H4 (cell line): ENCODE data around the gene SCNM1. TPM values are rescaled to one million over a fixed set of nuclear protein-coding genes. Genes with fewer than 3 reads are reported as not detected.

Source experiments
- DNase-seq: peaks from one replicate; pipeline ENCODE4 v3.0.0-alpha.2; 2015; ENCODE audit warnings: low spot score
- total RNA-seq: library from RNA; depleted of rRNA; stranded (reverse); fragments of >200 nt; shearing (Covaris generic); gene quantifications from 2 replicates; pipeline ENCODE4 v1.2.3, GENCODE V29; 2014; rRNA removed

Gene SCNM1, protein sequence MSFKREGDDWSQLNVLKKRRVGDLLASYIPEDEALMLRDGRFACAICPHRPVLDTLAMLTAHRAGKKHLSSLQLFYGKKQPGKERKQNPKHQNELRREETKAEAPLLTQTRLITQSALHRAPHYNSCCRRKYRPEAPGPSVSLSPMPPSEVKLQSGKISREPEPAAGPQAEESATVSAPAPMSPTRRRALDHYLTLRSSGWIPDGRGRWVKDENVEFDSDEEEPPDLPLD
- total RNA-seq = 31.5 and 39.7 TPM in 2 replicates

DNA sequence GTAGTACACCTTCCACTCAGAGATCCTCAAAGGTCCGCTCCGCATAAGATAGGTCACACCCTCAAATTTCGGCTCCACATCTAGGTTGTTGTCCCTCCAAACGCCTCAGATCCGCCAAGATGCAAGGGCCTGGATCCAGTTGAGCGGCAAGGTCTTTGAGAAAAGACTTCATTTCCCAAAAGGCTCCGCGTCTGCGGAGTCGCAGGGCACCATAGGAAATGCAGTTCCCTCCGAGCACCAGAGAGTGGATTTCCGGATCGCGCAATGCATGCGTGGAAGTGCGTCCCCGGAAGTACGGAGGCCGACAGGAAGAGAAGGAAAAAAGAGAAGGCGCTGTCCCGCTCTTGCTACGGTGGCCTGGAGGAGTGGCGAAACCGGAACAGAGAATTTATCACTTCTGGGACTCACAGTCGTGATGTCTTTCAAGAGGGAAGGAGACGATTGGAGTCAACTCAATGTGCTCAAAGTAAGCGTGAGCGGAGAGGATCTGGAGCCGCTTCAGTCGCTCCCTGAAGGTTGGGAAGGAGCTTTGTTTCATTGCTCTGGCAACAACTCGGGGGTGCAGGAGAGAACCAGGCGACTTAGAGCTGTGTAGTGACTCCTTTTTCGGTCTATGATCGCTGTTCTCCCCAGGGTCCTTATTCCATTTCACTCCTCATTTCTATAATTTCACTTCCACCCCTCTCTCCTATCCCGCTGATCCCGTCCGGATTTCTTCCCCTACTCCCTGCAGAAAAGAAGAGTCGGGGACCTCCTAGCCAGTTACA lies at the start of gene SCNM1, which contains the start of gene LYSMD1:
Gene SCNM1 (plus strand): TSS at position 407 of the 767 bp plus-strand sequence. CDS start 9 bp downstream, at position 416.
Gene LYSMD1 (minus strand): TSS at position 165 of the 767 bp plus-strand sequence. CDS start 644 bp downstream, outside the sequence.
- DNase-seq = peak; percentile 98

DNA sequence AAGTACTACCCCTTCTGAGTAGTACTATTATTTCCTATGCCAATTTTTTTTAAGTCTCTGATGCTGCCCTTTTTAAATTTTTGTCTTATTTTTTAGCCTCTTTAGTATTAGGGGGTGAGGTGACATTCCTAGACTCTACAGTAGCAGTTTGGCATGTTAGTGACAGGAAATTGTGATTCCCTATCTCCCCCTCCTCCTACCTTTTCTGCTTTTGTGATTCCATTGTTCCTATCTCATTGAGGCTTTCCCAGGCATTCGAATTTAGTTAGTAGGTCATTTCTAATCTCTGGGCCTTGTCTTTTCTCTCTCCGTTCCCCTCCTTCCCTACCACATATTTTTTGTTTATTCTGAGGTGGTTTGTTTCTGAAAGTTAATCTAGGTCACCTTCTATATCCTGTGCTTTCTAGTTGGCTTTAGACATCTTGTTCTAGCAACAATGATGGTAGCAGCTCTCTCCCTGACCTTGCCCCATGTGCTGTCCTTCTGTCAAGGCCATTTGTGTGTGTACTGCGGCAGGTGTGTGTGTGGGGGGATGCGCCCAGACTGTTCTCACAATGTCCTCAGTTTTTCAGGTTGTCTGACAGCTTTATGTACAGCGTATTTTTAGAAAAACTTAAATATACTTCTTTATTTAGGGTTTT lies 41.1 kb upstream of the SCNM1 start:
- DNase-seq = no peak

DNA sequence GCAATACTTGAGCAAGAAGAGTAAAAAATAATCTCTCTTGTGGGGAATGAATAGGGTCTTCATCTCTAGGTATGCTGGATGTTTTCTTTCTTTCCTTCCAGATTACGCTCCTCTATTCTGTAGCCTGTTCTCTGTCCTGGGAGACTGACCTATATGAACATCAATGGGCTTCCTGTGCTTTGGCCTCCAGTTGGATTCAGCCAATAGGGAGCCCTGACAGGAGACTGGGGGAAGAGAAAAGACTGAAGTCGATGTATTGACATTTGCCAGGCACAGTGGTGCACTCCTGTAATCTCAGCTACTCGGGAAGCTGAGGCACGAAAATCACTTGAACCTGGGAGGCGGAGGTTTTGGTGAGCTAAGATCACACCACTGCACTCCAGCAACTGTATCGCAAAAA lies 37.1 kb upstream of the SCNM1 start:
- DNase-seq = no peak

DNA sequence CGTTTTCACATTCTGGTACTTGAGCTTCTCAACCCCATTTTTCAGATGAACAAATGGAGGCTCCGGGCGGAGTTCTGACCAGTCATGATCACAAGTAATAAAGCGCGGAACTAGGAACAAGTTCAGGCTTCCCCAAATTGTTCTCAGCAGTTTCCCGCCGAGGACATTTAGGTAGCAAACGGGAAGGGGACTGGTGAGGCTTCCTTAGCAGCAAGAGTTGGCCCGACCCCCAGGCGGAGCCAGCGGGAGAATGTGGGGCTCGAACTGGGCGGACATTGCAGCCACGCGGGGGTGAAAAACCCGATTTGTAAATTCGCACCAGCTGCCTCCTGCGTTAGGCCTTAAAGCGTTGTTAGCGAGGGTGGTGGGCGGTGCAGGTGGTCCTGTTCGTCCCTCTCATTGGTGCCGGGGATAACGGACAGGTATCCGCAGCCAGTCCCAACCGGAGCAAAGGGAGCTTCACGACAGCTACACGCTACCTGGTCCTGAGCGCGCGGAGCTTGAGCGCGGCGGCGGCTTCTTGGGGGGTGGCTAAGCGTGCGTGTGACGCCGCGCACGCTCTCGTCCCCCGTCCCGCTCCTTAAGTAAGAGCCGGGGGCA lies 34.9 kb upstream of the SCNM1 start:
- DNase-seq = no peak

DNA sequence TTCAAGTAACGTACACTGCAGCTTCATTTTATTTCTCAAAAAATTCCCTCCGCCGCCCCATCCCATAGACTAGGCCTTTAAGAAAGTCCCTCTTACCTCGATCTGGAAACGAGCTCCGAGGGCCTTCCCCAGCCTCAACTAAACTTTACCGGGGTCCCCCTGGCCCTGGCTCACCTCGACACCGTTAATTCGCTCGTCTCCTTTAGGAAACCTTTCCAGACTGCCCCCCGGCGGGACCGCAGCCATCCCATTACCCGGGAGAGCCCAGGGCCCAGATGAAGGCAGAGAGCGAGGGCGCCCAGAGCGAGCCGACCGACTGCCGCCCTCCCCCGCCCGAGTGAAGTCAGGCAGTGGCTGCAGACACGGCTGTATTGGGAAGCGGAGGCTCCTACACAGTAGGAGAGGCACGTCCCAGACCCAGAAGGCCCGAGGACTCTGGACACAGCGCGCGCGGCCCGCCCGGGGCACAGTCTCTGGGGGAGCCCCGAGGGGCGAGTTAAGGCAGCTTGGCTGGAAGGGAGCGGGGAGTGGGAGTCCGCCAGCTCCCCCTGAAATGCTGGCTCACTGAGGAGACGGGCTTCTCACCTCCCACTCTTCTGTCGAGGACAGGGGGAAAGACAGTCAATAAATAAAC lies 34.1 kb upstream of the SCNM1 start:
- DNase-seq = no peak

DNA sequence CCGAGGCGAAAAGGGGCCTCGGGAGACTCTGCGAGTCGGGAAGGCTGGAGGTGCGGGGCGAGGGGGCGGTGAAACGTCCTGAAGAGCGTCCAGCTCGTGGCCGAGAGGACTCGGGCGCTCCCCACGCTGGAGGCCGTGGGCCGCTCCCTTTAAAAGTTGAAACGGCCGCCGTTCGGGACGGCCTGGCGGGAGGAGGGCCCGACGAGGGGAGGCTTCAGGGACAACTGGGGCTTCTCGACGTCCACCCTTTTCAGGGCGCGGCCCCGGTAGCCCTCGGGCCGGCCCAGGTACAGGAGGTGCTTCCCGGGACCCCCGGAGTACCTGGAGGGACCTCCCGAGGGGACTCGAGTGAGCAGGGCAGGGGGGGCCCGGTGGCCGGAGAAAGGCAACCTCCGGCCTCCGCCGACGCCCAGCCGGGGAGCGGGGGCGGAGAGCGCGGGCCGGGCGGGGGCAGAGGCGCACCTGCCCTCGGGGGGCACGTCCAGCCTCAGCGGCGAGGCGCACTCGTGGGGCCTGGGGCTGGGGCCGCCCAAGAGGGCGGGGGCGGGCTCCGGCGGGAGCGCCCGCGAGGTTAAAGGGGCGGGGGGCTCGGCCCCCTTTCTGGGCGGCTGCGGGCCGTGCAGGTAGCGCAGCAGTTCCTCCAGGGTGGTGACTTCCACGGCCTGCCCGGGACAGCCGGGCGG lies 33.5 kb upstream of the SCNM1 start:
- DNase-seq = no peak

DNA sequence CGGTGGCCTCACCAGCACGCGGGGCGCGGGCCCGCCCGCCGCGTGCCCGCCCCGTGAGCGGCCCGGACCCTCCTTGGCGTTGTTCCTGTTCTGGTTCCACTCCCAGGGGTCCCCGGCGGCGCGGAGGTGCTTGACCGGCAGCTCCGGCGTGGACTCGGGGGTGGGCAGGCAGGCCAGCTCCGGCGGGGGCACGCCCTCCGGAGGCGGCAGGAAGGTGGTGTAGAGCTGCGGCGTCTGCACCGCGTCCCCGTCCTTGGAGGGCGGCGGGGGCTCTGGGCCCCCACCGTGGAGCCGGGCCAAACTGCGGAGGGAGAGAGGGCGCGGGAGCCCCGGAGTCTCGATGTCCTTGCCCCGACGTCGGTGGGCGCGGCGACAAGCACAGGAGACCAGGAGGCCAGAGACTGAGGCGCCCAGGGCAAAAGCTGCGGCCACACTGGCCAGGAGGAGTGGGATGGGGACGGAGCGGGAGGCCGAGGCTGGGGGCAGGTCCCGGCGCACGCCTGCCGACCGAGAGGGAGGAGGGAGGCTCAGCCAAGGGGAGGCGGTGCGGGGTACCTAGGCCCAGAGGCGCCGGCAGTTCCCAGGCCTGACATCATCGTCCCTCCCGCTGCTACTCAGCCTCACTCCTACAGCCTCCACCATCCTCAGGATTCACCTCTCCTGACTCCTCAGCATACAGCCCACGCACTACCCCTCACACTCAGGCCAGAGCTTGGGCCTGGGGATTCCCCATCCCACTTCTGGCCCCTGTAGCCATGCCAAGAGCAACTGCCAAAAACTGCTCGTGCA lies 32.7 kb upstream of the SCNM1 start:
- no peak for DNase-seq

DNA sequence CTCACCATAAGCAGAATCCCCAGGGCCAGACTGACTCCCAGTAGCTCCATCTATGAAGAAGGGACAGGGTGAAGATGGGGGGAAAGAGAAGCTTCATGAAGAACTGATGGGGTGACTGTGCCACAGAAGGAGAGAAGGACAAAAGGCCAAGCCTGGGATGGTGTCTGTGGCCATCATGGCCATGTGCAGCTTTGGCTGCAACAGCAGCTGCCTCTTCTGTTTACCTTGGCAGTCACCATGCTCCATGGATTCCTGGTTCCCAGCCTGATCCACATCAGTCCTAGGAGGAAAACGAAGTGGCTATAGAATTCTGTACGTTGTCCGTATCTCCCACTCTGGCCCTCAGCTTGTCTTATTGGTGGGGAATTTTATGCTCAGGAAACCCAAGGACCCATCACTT lies 31.5 kb upstream of the SCNM1 start:
- no peak for DNase-seq

DNA sequence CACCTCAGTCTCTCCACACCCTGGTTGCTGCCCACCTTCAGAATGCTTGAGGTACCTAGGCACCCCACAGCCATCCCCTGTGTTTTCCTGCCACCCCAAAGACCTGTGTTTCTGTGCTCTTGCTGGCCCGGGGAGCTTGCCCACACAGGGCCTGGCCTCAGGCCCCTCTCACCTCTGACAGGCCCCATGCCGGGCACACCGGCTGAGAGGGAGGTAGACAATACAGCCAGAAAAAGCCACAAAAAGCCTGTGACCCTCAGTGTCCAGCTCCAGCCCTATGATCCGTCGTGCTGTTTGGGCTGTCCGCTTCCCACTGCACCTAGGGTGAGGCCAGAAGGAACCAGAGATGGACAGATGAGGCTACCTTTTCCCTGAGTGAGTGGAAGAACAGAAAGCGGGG lies 31.0 kb upstream of the SCNM1 start:
- no peak for DNase-seq

DNA sequence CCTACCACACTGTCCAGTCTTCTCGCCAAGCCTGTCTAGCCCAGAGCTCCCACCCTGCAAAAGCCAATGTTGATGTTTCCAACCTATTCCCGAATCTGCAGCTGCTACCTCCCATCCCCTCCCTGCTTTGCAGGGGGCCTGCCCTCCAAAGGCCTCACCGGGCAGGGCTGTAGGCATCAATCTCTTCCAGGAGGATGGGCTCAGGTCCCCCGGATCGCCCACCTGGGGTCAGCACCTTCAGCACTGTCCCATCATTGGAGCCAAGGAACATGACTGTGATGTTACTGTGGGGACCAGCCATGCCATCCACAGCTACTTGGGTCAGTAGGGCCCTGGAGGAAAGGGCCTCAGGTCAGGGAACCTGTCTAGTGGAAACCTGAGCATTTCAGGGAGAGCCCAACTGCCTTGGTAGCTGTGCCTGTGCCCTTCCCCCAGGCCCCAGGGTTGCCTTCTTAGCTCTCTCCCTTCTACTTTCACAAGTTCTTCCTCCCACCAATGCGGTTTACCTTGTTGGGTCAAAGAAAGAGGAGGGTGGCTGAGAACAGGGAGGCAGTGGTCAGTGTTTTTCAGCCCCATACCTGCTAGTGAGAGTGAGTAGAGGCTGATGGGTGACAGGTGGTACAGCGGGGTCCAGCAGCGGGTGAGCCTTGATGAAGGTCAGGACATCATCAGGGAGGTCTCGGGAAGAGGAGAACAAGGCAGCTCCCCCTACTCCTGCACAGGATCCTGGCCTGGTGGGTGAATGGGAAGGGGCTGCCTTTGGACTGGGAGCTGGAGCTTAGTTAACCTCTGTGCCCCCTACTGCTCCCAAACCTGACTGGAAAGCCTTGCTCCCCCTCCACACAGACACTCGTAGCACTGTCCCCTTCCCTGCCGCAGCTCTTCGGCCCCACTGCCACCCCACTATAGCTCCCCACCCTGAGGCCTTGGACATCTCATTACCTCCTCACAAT lies 30.2 kb upstream of the SCNM1 start:
- DNase-seq = no peak

DNA sequence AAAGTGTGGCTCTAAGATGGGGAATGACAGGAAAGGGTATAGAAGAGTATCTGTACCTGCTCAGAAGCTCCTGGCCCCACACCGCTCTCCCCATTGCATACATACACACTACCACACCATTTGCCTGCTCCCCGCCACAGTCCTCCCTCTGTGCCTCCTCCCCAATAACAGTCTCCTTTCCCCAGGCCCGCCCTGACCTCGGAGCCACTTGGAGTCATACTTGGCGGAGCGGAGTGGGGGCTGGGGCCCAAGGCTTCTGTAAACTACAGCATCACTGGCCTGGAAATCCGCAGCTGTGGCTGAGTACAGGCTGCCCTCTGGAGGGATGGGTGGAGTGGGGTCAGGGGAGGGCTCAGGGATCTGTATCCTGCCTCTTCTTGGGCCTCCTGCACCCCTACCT lies 28.2 kb upstream of the SCNM1 start:
- no peak for DNase-seq

DNA sequence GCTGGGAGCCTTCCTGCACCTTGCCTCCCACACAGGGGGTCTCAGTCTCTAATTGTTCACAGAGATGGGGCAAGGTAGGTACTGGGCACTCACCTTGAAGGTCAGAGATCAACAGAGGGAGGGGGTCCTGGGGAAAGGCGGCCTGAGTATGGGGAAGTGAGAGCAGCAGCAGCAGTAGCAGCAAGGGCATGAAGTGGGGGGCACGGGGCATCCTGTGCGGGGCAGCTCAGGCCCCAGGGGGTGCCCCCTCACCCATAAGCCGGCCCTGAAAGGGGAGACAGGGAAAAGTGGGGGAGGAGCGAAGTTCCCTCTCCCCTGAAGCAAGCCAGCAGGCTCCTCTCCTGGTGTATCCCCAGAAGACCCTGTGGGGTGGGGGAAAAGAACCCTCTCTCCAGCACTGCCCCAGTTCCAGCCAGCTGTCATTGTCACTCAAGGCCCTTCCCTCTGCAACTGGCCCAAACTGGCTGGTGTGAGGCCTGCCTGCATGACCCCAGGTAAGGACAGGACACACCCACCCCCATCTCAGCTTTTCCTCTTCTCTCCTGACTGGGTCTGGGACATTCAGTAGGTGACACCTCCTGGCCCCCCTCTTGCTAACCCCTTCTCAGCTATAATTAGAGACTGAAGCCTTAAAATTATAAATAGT lies 23.4 kb upstream of the SCNM1 start:
- DNase-seq = no peak

DNA sequence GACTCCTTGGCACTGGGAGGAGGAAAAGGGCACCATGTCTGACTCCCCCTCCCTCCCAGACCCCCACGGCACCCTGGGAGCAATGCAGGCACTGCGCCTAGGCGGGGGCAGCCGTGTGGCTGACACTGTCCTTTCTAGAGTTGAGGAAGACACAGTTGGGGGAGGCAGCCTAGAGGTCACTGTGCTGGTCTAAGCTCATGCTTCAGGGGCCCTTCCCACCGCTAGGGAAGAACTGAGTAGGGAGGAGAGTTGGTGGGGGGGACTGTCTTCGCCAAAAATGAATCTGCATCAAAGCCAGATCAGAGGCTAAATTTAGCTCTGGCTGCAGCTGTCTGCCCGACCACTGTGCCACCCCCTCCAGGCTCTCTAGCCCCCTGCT lies 22.9 kb upstream of the SCNM1 start:
- no peak for DNase-seq

DNA sequence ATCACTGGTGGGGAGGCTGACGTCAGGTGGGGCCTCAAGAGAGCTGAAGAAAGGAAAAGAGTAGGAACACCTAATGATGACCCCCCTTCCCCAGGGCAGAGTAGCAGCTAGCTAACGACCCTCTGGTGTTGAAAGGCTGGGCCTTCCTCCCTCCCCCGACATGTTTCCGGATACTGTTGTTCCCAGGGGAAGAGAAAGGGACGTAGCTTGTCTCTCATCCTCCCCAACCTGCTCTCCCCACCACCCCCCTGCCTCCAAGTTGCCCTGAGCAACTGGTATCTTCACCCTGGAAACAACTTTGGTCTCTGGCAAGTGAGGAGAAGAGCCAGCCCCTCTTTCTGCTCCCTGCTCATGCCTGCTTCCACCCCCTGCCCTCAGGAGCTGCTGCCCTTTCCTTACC lies 22.0 kb upstream of the SCNM1 start:
- no peak for DNase-seq

DNA sequence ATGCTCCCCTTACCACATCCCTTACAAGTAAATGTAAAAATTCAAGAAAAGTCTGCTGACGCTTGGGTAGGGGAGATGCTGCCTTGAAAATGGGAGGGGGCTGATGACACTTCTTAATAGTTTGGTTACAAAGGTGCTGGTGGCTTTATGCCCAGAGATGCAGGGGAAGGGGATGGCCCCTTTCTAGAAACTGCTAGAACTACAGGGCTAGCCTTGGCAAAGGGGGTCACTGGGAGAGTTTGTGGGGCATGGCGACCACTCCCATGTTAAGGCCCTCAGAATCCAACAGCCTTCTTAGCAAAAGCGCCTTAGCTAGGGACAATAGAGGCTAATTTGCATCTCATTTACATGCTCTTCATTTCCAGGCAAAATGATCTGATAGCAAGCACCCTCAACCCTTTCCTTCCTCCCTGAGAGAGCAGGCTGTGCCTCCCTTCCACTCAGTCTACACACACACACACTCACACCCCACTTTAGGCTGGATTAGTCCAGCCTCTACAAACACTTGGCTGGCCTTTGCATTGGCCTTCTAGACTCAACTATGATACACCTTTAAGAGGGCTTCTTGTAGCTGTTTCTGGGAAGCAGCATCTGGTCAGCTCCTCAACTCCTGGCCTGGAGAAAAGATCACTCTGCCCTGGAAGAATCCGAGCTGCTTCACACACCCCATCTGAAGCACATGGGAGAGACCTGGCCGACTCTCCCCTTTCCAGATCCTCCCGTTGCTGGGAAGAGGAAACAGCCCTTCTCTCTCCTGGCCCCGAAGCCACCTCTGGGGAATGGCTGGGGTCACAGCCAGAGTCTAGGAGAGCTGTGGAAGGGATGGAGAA lies 21.3 kb upstream of the SCNM1 start:
- DNase-seq = no peak

DNA sequence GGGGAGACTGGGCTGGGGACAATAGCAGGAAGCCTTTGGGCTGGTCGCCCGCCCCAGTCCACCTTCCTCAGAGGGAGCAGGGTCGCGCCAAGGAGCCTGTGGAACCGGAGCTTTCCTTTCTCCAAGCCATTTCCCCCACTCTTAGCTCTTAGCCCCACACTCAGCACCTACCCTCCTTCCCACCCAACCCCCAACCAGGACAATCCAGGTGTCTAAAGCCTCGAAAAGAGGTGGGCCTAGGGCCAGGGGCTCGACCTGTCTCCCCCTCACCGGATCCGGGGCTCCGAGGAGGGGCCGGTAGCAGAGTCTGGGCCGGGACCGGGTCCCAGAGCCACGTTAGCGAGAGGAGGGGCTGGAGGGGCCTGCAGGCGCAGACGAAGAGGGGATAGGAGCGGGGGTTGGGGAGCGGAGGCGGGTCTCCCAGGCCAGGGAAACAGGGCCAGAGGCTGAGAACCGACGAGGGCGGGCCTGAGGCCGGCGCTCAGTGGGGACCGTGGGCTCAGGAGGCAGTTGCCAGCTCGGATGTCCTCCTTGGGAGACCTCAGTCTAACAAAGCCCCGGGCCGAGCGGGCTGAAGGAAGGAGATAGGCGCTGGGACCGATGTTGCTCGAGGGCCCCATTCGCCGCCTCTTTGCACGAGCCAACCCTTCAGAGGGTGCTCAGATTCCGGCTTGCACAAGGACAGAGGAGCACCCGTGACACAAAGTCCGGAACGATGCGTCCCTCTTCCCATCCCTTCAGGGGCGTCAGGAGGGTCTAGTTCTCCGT lies 20.5 kb upstream of the SCNM1 start:
- DNase-seq = no peak

DNA sequence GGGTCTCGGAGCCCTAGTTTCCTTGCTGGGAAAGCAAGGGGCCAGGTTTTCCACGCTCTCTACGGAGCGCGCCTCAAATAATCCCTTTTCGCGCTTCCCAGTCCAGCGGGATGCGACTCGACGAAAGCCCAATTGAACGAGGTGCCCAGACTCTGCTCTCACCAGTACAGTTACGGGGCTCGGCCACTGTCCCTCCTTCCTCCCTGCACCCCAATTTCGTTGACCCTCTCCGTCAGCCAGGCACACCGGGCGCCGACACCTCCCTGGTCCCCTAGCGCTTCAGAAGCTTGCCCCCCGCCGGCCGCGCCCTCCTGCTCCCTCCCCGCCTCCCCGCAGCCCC lies 19.9 kb upstream of the SCNM1 start:
- DNase-seq = no peak
